HL-60/S4 treated with phorbol 12-myristate 13-acetate at 8.2 ng/mL for 4 days and 3 days (cell line): ENCODE measurements around the gene BAIAP2.
"Not testable (repeated sequence)": the region's sequence is repeated elsewhere in the genome, so short reads cannot be mapped to it uniquely, and the experiment has no call there.

ENCODE experiments used
- in situ Hi-C: fragments of 300-500 bp; cut with MboI; formaldehyde crosslinking; loops from 2 replicates; pipeline ENCODE4 v1.15.0; 2022; ENCODE audit warnings: low sequenced_read_pairs

Gene BAIAP2

DNA sequence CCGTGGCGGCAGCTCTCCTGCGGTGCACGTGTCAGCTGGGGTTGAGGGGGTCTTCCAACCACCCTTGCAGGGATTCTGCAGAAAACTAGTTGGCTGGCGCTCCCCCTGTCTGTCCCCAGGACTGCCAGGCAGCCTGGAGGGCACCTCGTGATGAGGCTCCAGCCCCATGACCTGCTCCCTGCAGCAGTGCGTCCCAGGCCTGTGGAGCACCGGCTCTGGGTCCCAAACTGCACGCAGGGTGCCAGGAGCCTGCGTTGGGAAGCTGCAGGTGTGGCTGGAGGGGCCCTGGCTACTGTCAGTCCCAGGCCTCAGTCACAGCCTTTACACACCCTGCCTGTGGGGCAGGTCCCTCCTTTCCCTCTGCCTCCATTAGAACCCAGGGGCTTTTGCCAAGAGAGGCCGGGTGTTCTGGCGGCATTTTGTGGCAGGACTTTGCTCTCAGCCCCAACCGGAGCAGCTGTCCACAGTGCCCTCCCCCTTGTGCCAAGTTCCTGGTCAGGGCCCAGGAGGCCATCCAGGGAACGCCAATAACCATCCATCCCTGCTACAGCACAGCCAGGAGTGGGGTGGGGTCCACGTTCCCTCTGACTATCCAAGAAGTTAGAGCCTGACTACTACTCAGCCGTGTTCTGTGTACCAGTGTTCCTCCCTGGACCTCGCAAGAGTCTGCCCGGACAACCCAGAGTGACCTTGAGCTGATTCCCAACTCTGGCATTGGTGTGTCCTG is 34.2 kb upstream of the BAIAP2 start:
- in situ Hi-C loops: no loop called here

DNA sequence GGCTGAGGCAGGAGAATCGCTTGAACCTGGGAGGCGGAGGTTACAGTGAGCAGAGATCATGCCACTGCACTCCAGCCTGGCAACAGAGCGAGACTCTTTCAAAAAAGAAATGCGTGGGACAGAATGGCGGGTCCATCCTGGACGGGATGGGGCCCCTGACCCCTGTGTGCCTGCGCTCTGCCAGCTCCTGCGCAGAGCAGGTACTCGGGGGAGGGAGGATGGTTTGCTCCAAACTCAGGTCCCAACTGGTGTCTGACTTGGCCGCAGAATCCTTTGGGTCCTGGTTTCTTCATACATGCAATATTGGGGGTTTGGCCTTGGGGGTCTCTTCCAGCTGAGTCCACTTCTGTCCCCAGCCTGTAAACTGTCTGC is 33.0 kb upstream of the BAIAP2 start:
- in situ Hi-C loops: no loop called here

DNA sequence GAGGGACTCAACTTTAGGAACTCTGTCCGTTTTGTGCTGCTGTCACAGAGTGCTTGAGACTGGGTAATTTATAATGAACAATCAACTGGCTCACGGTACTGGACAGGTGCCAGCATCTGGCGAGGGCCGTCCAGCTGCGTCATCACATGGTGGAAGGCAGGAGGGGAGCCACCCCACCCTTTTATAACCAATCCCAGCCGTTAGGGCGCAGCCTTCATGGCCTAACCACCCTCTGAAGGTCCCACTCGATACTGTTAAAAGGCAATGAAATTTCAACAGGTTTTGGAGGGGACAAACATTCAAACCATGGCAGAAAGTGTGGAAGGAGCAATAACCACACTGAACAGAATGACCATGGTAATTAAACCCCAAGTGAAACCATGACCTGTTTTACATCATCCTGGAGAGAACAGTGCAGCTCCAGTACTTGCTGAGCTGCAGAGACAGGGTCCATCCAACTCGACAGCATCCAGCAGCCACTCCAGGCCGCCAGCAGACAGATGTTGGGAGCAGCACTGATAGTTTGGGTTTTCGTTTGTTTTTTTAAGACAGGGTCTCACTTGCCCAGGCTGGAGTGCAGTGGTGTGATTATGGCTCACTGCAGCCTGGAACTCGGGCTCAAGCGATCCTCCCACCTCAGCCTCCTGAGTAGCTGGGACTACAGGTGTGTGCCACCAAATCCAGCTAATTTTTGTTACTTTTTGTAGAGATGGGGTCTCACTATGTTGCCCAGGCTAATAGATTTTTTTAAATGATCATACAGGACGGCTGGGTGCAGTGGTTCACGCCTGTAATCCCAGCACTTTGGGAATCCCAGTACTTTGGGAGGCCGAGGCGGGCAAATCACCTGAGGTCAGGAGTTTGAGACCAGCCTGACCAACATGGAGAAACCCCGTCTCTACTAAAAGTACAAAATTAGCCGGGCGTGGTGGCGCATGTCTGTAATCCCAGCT is 32.3 kb upstream of the BAIAP2 start:
- in situ Hi-C loops: no loop called here

DNA sequence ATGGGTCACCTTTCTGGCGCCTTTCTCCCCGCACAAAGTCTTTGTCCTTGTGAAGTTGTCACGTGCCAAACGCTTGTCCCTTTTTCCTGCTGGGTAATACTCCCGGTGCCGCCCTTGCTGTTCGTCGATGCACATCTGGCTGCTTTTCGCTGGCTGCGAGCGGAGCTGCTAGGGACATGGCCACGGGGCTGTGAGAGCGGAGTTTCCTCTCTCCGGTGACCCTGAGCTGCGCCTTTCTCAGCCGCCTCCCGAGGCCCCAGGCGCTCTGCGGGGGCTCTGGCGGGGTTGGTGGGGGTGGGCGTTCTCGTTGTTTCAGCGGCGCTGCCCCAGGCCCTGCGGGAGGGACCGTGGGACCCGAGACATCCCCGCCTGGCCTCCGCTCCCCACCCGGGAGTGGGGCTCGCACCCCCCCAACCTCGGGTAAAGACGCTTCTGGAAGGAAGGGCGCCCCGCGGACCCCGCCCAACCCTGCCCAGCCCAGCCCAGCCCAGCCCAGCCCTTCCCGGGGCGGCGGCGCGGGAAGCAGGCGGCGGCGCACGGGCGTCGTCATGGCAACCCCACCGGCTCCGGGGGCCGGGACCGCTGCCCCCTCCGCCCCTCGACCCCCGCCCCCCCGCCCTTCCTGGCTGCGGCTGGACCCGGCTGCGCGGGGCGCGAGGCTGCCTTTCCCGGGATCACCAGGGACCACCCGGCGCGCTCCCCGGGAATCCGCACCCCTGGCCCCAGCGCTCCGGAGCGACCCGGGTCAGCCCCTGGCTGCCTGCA is 31.1 kb upstream of the BAIAP2 start:
- in situ Hi-C loops: no loop called here

DNA sequence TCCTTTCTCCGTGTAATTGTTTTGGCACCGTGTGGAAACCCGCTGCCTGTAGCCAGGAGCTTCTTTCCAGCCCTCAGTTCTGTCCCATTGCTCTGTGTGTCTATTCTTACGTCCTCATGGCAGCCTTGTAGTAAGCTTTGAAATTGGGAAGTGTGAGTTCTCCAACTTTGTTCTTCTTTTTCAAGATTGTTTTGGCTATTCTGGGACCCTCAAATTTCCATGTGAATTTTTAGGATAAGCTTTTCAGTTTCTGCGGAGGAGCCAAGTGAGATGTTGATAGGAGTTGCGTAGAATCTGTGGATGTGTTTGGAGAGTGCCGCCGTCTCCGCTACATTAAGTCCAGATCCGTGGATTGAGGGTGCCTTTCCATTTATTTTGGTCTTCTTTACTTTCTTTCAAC is 28.1 kb upstream of the BAIAP2 start:
- in situ Hi-C loops: no loop called here

DNA sequence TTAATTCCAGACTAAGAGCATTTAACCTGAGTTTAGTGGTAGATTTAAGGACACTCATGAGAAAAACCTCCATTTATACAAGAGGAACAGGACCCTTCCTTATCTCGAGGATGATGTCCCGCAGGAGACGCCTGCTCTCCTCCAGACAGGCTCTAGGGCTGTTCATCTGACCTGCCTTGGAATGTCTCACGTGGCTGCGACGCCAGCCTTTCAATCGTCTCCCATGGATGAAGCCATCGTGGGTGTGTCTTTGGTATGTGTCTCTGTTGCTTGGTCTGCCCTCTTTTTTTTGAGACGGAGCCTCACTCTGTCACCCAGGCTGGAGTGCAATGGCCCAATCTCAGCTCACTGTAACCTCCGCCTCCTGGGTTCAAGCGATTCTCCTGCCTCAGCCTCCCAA is 26.8 kb upstream of the BAIAP2 start:
- in situ Hi-C loops: no loop called here

DNA sequence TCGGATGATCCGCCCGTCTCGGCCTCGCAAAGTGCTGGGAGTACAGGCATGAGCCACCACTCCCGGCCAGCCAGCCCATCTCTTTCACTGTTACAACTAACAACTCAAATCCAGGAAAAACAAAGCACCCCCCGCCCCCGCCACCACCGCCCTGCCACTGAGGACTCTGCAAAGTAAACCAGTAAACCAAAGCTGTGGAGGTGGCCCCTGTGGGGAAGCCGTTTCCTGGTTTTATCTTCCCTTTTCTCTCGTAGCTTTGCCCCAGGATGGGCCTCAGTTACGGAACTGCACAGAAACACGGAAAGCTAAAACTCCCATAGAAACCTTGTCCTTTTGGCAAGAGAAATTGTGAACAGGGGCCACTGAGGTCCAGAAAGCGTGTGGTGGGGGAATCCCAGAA is 25.8 kb upstream of the BAIAP2 start:
- in situ Hi-C loops: no loop called here

DNA sequence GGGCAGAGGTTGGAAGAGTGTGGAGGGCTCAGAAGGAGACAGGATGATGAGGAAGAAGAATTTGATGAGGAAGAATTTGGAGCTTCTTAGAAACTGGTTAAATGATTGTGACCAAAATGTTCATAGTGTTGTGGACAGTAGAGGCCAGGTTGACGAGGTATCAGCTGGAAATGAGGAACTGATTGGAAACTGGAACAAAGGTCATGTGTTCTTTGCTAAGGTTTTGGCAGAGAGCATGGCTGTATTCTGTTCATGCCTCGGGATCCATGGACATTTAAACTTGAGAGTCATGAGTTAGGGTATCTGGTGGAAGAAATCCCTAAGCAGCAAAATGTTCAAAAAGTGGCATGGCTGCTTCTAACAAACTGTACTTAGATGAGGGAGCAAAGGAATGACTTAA is 24.0 kb upstream of the BAIAP2 start:
- in situ Hi-C loops: no loop called here

DNA sequence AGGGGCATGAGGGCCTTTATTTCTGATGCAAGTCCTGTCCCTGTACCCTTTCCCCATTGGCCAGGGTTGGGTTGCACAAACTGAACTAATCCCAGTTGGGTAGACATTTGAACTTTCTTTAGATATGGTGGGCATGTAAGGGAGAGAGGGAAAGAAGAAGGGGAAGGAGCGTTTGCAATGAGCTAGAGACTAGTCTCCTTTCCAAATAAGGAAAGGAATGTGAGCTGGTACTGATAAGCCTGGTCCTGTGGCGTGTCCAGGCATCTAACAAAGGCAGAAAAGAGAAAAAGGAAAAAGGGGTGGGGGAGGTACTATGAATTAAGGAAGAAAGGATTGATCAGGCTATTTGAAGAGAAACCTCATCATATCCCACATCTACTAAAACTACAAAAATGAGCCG is 23.0 kb upstream of the BAIAP2 start:
- in situ Hi-C loops: no loop called here

DNA sequence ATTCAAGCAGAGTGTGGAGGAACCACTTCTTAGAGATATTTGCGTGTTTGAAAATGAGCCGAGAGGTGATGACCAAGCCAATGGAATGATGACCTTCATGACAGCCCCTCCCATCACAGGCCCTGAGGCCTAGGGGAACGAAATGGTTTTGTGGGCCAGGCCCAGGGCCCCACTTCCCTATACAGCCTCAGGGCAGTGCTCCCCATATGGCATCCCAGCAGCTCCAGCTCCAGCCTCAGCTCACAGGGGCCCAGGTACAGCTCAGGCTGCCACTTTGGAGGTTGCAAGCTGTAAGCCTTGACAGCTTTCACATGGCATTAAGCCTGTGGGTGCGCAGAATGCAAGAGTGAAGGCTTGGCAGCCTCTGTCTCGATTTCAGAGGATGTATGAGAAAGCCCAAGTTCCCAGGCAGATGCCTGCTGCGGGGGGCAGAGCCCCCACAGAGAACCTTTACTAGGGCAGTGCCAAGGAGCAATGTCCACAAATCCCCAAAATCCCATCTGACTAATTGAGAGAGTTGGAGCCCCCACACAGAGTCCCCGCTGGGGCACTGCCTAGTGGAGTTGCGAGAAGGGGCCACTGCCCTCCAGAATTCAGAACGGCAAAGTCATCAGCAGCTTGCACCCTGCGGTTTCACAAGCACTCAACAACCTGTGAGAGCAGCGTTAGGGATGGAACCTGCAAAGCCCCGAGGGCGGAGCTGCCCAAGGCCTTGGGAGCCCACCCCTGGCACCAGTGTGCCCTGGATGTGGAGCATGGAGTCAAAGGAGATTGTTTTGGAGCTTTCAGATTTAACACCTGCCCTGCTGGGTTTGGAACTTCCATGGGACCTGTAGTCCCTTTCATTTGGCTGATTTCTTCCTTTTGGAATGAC is 22.1 kb upstream of the BAIAP2 start:
- in situ Hi-C loops: no loop called here

DNA sequence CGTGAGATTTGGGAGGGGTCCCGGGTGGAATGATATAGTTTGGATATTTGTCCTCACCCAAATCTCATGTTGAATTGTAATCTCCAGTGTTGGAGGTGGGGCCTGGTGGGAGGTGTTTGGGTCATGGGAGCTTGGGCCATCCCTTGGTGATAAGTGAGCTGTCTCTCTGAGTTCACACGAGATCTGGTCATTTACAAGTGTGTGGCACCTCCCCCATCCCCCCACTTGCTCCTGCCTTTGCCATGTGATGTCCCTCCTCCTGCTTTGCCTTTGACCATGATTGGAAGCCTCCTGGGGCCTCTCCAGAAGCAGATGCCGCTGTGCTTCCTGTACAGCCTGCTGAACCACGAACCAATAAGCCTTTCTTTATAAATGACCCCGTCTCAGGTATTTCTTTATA is 21.3 kb upstream of the BAIAP2 start:
- in situ Hi-C loops: no loop called here

DNA sequence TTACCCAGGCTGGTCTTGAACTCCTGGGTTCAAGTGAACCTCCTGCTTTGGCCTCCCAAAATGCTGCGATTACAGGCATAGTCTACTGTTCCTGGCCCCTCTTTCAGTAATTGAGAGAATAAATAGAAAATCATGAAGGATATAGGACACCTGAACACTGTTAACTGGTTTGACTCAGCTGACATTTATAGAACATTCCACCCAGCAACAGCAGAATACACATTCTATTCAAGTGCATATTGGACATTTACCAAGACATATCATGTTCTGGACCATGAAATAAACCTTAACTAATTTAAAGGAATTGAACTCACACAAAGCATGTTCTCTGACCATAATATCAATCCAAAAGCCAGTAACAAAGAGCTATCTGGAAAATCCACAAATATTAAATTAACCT is 19.8 kb upstream of the BAIAP2 start:
- in situ Hi-C loops: no loop called here

DNA sequence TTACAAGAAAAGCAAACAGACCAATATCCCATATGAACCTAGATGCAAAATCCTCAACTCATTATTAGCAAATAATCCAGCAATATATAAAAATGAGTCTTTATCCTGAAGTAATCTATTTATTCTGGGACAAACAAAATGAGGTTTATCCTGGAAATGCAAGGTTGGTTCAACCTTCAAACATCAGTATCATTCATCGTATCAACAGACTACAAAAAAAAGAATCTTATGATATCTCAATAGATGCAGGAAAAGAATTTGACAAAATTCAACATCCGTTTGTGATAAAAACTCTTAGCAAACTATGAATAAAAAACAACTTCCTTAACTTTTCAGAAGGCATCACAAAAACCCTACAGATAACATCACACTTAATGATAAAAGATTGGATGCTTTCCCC is 18.4 kb upstream of the BAIAP2 start:
- in situ Hi-C loops: no loop called here

DNA sequence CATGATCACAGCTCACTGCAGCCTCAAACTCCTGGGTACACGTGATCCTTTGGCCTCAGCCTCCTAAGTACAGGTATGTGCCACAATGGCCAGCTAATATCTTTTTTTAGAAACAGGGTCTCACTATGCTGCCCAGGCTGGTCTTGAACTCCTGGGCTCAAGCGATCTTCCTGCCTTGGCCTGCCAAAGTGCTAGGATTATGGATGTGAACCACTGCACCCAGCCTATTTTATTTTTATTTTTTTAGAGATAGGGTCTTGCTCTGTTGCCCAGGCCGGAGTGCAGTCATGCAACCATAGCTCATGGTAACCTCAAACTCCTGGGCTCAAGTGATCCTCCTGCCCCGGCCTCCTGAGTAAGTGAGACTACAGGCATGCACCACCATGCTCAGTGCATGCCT is 17.6 kb upstream of the BAIAP2 start:
- in situ Hi-C loops: not testable (repeated sequence)

DNA sequence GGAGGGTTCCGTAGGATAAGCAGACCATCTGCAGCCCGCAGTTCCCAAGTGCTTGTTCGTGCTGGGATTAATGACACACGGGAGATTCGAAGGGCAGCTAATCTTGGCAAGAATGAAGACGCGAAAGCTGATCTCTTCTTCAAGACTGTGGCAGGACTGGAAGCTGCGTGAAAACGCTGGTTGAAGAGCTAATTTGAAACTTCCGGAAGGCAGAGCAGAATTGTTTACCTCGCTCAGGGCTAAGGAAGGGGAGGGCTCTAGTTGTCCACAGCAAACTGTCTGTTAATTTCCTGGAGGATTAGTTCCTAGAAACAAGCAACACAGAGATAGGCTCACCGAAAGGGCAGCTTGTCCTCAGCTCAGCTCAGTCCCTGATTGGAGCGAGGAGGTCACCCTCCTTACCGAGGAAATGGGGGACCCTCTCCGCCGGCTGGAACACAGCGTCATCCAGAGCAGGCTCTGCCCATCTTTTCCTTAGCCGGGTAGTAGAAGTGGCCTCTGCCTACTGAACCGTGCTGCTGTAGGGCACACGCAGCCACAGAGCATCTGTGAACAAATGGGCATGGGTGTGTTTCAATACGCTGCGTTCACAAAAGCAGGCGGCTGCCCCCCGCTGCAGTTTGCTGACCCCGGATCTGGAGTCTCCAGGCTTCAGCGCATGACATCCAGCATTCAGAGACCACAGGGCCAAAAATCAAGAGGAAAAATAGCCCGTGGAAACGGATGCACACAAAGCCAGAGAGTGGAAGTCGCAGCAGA is 16.7 kb upstream of the BAIAP2 start:
- in situ Hi-C loops: no loop called here

DNA sequence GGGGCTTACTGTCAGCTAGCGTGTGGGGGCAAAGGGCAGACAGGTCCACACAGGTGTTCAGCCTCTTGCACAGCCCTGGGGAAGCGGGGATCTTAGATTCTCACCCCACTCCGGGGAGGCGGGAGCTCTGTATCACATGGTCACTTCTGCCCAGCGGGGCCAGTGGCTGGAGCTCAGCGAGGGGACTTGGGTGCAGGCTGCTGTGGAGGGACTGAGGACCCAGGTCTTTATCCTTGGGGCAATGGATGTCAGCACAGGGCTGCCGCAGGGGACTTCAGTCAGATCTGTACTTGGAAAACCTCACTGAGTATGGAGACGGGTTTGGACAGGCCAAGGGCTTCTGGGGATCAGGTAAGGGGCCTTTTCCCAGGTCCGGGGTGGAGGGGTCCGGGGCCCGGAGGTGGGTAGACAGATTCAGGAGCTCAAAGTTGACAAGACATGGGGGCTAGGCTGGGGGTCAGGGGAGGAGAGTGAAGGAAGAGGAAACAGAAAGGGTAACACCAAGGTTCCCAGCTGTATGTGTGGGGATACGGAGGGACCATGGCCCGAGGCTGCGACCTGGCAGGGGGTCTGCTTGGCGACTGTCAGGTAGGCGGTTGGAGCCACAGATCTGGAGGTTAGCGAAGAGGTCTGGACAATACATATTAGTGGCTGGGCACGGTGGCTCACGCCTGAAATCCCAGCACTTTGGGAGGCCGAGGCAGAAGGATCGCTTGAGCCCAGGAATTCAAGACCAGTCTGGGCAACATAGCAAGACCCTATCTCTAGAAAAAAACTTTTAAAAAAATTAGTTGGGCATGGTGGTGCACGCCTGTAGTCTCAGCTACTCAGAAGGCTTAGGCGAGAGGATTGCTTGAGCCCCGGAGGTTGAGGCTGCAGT is 15.1 kb upstream of the BAIAP2 start:
- in situ Hi-C loops: no loop called here

DNA sequence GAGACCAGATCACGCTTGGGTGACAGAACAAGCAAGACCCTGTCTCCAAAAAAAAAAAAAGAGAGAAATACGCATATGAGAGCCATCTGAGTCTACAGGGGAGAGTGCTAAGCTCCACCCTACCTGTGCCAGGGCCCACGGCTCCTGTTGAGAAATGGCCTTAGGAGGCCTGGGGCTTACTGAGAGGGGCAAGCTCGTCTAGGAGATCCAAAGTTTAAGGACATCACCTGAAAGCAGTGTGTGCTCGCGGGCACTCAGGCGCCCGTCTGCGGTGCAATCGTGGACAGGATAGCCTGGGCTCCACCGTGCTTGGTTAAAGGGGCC is 14.5 kb upstream of the BAIAP2 start:
- in situ Hi-C loops: no loop called here

DNA sequence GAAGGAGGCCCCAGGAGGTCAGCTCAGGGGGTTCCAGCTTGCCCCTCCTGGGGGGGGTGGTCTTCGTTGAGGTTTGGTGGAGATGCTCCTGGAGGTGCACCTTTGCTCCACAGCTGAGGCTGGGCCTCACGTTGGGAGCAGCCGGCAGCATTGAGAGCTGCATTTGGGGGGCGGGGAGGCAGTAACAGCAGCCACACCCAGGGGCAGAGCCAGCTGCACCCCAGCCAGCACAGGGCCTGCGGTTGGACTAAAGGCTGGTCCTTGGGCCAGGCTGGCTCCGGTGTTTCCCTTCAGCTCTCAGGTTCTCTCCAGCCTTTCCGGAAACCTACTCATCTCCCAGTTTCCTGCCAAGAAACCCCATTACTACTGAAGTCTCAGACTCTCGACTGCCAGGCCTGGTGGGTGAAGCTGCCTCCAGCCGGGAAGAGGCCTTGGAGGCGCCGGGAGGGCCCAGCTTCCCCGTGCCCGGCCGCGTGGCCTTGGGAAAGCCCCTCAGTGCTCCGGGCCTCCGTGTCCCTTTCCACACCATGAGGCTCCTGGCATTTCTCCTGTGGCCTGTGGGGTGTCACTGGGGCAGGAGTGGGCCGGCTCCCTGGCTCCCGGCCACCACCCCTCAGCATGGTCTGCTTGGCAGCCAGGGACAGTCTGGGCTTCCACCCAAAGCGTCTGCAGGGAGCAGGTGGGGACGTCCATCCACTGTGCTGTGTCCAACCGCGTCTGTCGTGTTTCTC is 14.0 kb upstream of the BAIAP2 start:
- in situ Hi-C loops: no loop called here
